ENCODE results near the gene HOXB6. TPM values are rescaled to one million over a fixed set of nuclear protein-coding genes. Genes with fewer than 3 reads are reported as not detected.

HOXB6 gene
- total RNA-seq, 4 donors from 2014 or later, result 0.66 to 5.1 (median 2.9) TPM

- TF ChIP-seq EP300 (IDR thresholded peaks at IDR 0.05), result no peak
- TF ChIP-seq CTCF (IDR thresholded peaks at IDR 0.05), result no peak
- TF ChIP-seq POLR2A (IDR thresholded peaks at IDR 0.05), result no peak
- H3K4me1 ChIP-seq, result peaks cover 0 to 22% (median 7%) of the 10 kb centered on the region in 4 donors
- no peak overlapping the region for H3K27ac ChIP-seq
- no peaks in the 10 kb centered on the region for H3K9me3 ChIP-seq
- peaks cover 0 to 100% of the 10 kb centered on the region in 2 donors for H3K27me3 ChIP-seq
- WGBS, 2 donors, result 42 to 58% methylated on average over 15 of the region's 15 CpGs
- H3K4me3 ChIP-seq, result no peak overlapping the region
- H3K36me3 ChIP-seq, result no peaks in the 10 kb centered on the region
- no peak for DNase-seq (ENCODE audit: low spot score in 2 of 2)
Measured at GRCh38 chr17:48630925-48631692, 26.3 kb upstream of the HOXB6 start.

GRCh38 chr17:48630009-48630924 lies 25.5 kb upstream of the HOXB6 start:
- TF ChIP-seq CTCF (IDR thresholded peaks at IDR 0.05), result no peak
- TF ChIP-seq EP300 (IDR thresholded peaks at IDR 0.05), result no peak
- TF ChIP-seq POLR2A (IDR thresholded peaks at IDR 0.05), result no peak
- DNase-seq (ENCODE audit: low spot score in 2 of 2), result no peak
- no peak overlapping the region for H3K4me3 ChIP-seq
- H3K9me3 ChIP-seq, result no peaks in the 10 kb centered on the region
- H3K27ac ChIP-seq, result no peak overlapping the region
- H3K27me3 ChIP-seq, result peaks cover 0 to 100% of the 10 kb centered on the region in 2 donors
- peaks cover 0 to 30% (median 16%) of the 10 kb centered on the region in 4 donors for H3K4me1 ChIP-seq
- WGBS, 2 donors, result 61 to 65% methylated on average over 15 of the region's 15 CpGs
- H3K36me3 ChIP-seq, result no peaks in the 10 kb centered on the region

GRCh38 chr17:48629411-48629759 lies 24.6 kb upstream of the HOXB6 start:
- Histone ChIP-seq H3K27ac (no peak overlapping the region), H3K4me1 (peaks cover 0 to 39% (median 20%) of the 10 kb centered on the region in 4 donors), H3K4me3 (no peak overlapping the region), H3K27me3 (peaks cover 0 to 100% of the 10 kb centered on the region in 2 donors), H3K36me3 (no peaks in the 10 kb centered on the region), H3K9me3 (no peaks in the 10 kb centered on the region)
- WGBS, 2 donors, result 49 to 53% methylated on average over 5 of the region's 5 CpGs
- no peak for TF ChIP-seq CTCF (IDR thresholded peaks at IDR 0.05)
- no peak for TF ChIP-seq EP300 (IDR thresholded peaks at IDR 0.05)
- TF ChIP-seq POLR2A (IDR thresholded peaks at IDR 0.05), result no peak
- no peak for DNase-seq (ENCODE audit: low spot score in 2 of 2)

GRCh38 chr17:48628649-48629410 lies 24.0 kb upstream of the HOXB6 start:
- no peaks in the 10 kb centered on the region for H3K36me3 ChIP-seq
- WGBS, 2 donors, result 49 to 50% methylated on average over 5 of the region's 5 CpGs
- H3K27me3 ChIP-seq, result peaks cover 0 to 100% of the 10 kb centered on the region in 2 donors

More at GRCh38 chr17:48628649-48629410, 24.0 kb upstream of the HOXB6 start:
- Histone ChIP-seq H3K4me3 (no peak overlapping the region), H3K9me3 (no peaks in the 10 kb centered on the region), H3K27ac (no peak overlapping the region), H3K4me1 (peaks cover 0 to 37% (median 20%) of the 10 kb centered on the region in 4 donors)
- DNase-seq (ENCODE audit: low spot score in 2 of 2), result no peak
- TF ChIP-seq POLR2A (IDR thresholded peaks at IDR 0.05), result no peak
- TF ChIP-seq EP300 (IDR thresholded peaks at IDR 0.05), result no peak
- TF ChIP-seq CTCF (IDR thresholded peaks at IDR 0.05), result no peak
